Ovary (tissue), 3 donors: ENCODE data around the gene GPR89B.
"Not testable (repeated sequence)": the region's sequence is repeated elsewhere in the genome, so short reads cannot be mapped to it uniquely, and the experiment has no call there.

Experiments
- CTCF ChIP-seq, 3 donors: fragments of 450-650 bp in 2 of 3; fragments of 200-600 bp in 1 of 3; IDR thresholded peaks; one replicate each; pipeline versions ENCODE4 v1.5.1 to v1.8.0; 2016 to 2022; ENCODE audit warnings: antibody characterized with exemption in 3 of 3, mild to moderate bottlenecking in 1 of 3
- EP300 ChIP-seq: sonication (generic); formaldehyde crosslinking; IDR thresholded peaks from one replicate; pipeline ENCODE4 v1.6.1; 2017; ENCODE audit warnings: antibody characterized with exemption
- POLR2A ChIP-seq: fragments of 450-650 bp; IDR thresholded peaks from one replicate; pipeline ENCODE4 v1.6.1; 2017; ENCODE audit warnings: antibody characterized with exemption, mild to moderate bottlenecking, moderate library complexity
- donor health status: DM: no; HTN: no; CAD: no.

- TF ChIP-seq CTCF (IDR thresholded peaks at IDR 0.05); POLR2A; EP300: not testable (repeated sequence)
Measured at GRCh38 chr1:147993825-147994615, 65.8 kb downstream of the GPR89B start.
